Panc1 (cell line): ENCODE data around the gene CABS1.

ENCODE experiments used
- POLR2AphosphoS5 ChIP-seq: IDR thresholded peaks from 2 replicates; pipeline ENCODE4 v1.6.1; 2012; ENCODE audit warnings: mild to moderate bottlenecking, low read depth, low read length, moderate library complexity
- SIN3A ChIP-seq: IDR thresholded peaks from 2 replicates; pipeline ENCODE4 v1.6.1; 2012; ENCODE audit warnings: low read depth, mild to moderate bottlenecking, low read length, moderate library complexity, borderline replicate concordance; ENCODE audit not compliant: insufficient read depth
- TF ChIP-seq, protein P1 (sequence below): fragments of 450-650 bp; IDR thresholded peaks from 2 replicates; pipeline ENCODE4 v1.5.1; 2017; ENCODE audit warnings: mild to moderate bottlenecking
- TF ChIP-seq, protein P2 (sequence below), 2 experiments: IDR thresholded peaks; 2 replicates each; pipeline ENCODE4 v1.6.1; 2011 to 2012; ENCODE audit warnings: low read depth in 2 of 2, control low read depth in 1 of 2, low read length in 1 of 2, mild to moderate bottlenecking in 1 of 2, moderate library complexity in 1 of 2; ENCODE audit not compliant: insufficient read depth in 1 of 2

- TF ChIP-seq, protein P1, sequence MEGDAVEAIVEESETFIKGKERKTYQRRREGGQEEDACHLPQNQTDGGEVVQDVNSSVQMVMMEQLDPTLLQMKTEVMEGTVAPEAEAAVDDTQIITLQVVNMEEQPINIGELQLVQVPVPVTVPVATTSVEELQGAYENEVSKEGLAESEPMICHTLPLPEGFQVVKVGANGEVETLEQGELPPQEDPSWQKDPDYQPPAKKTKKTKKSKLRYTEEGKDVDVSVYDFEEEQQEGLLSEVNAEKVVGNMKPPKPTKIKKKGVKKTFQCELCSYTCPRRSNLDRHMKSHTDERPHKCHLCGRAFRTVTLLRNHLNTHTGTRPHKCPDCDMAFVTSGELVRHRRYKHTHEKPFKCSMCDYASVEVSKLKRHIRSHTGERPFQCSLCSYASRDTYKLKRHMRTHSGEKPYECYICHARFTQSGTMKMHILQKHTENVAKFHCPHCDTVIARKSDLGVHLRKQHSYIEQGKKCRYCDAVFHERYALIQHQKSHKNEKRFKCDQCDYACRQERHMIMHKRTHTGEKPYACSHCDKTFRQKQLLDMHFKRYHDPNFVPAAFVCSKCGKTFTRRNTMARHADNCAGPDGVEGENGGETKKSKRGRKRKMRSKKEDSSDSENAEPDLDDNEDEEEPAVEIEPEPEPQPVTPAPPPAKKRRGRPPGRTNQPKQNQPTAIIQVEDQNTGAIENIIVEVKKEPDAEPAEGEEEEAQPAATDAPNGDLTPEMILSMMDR = no peak
- no peak for TF ChIP-seq POLR2AphosphoS5
- TF ChIP-seq, protein P2, sequence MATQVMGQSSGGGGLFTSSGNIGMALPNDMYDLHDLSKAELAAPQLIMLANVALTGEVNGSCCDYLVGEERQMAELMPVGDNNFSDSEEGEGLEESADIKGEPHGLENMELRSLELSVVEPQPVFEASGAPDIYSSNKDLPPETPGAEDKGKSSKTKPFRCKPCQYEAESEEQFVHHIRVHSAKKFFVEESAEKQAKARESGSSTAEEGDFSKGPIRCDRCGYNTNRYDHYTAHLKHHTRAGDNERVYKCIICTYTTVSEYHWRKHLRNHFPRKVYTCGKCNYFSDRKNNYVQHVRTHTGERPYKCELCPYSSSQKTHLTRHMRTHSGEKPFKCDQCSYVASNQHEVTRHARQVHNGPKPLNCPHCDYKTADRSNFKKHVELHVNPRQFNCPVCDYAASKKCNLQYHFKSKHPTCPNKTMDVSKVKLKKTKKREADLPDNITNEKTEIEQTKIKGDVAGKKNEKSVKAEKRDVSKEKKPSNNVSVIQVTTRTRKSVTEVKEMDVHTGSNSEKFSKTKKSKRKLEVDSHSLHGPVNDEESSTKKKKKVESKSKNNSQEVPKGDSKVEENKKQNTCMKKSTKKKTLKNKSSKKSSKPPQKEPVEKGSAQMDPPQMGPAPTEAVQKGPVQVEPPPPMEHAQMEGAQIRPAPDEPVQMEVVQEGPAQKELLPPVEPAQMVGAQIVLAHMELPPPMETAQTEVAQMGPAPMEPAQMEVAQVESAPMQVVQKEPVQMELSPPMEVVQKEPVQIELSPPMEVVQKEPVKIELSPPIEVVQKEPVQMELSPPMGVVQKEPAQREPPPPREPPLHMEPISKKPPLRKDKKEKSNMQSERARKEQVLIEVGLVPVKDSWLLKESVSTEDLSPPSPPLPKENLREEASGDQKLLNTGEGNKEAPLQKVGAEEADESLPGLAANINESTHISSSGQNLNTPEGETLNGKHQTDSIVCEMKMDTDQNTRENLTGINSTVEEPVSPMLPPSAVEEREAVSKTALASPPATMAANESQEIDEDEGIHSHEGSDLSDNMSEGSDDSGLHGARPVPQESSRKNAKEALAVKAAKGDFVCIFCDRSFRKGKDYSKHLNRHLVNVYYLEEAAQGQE (IDR thresholded peaks at IDR 0.05; ENCODE audit: insufficient read depth in 1 of 2, low read depth in 2 of 2, low read length in 1 of 2) = no peak
- TF ChIP-seq SIN3A = no peak
Measured at GRCh38 chr4:70382691-70383181, 48.0 kb downstream of the CABS1 start, which contains the start of gene SMR3B.
